Posterior vena cava (tissue), 2 donors: Measurements from ENCODE around the gene CGB3. TPM values are rescaled to one million over a fixed set of nuclear protein-coding genes. Genes with fewer than 3 reads are reported as not detected.
A peak's percentile ranks its signal among the peaks of the same experiment; 100 is the strongest.
"Not testable (repeated sequence)": the region's sequence is repeated elsewhere in the genome, so short reads cannot be mapped to it uniquely, and the experiment has no call there.

Experiments
- DNase-seq: peaks from one replicate; pipeline ENCODE4 v3.0.0-alpha.2; 2020; ENCODE audit warnings: low spot score
- intact Hi-C, 2 donors: fragments of 100-400 bp; cut with DNase I; formaldehyde crosslinking; loops; one replicate each; pipeline versions ENCODE4 v1.14.1 to v1.14.2; 2022 to 2023
- long read RNA-seq, 2 donors: library from polyadenylated mRNA; unstranded; transcript quantifications; one replicate each; pipeline ENCODE4 v2.0.0, GENCODE V29; 2020 to 2021
- total RNA-seq, 2 donors: library from RNA; stranded (reverse); fragmentation: NEBNext Ultra II Directional; extraction: Animal tissue kit (Norgen Biotek cat#: 25700); gene quantifications; one replicate each; pipeline ENCODE4 v1.2.1, GENCODE V29; 2021
- donor health status: DM: yes; HTN: yes; CAD: no.
- donor health status: DM: yes; HTN: yes; CAD: no.

The CGB3 gene
- total RNA-seq = not detected
- long read RNA-seq, donor 1 = 0 reads
- long read RNA-seq, donor 2 = 0 reads

DNA sequence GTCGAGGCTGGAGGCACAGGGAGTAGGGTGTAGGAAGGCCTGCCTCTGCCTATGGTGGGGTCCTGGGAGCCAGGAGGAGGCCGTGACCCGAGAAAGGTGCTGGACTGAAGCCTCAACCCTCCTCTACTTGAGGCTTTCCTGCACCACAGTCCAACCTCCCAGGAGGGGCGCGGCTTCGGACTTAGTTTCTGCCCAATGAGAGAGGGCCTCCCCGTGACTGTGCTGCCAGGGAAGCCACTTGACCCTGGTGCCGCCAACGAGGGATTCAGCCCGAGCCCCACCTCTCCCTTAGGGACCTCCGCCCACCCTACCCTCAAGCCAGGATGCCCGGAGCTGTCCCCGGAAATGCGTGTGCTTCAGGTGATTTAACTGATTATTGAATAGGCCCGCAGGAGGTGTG lies at the start of gene CGB3:
CGB3 (minus strand) TSS at position 101 of the 400 bp plus-strand sequence. CDS start 362 bp downstream, outside the sequence.
- intact Hi-C loops, DNase-seq: not testable (repeated sequence)

DNA sequence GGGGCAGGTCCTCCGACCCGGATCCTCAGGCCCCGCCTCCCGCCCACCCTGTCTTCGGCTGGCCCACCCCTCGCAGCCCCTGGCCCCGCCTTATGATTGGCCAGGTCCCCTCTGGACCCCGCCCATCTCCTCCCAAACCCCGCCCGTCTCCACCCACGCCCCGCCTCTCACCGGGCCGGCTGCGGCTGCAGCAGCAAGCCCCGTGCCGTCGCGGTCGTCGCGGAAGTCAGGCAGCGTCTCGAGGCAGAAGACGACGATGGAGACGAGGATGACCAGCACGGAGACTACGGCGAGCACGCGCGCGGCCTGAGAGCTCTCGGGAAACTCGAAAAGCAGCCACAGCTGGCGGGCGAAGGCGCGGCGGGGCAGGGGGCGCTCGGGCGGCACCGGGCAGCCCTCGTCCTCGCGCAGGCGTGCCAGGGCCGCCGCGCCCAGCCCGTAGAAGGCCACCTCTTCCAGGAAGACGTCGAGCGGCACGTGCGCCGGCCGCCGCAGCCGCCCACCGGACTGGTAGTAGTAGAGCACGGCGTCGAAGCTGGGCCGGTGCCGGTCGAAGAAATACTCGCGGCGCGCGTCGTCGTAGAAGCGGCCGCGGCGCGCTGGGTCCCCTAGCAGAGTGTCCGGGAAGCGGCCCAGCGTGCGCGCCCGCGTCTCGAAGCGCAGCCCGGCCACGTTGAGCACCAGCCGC lies 47.9 kb upstream of the CGB3 start:
- intact Hi-C loops = no loop called here
- no peak for DNase-seq

DNA sequence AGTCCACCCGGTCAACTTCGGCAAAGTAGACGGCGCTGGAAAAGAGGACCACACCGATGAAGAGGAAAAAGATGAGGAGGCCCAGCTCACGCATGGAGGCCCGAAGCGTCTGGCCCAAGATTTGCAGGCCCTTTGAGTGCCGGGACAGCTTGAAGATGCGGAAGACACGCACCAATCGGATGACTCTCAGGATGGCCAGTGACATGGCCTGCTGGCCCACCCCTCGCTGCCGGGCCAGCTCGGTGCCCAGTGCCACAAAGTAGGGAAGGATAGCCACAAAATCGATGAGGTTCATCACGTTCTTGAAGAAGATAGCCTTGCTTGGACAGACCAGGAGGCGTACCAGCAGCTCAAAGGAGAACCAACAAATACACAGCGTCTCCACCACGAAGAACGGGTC lies 46.3 kb upstream of the CGB3 start:
- no peak for DNase-seq
- intact Hi-C loops = no loop called here

DNA sequence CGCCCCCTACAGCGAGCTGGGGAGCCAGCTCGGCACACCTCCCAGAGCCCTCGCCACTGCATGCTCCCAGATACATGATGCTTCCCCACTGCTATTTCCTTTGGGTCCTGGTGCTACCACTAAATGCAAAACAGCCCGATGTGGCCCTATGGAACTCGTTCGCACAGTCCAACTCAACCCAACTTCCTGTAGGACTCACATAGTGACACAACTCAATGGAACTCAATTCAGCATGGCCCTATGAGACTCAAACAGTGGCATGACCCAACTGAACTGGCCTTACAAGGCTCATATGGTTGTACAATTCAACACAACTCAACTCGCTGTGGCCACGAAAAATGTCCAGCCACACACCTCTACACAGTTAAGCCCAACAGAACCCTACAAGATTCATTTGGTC lies 44.9 kb upstream of the CGB3 start:
- intact Hi-C loops = no loop called here

DNA sequence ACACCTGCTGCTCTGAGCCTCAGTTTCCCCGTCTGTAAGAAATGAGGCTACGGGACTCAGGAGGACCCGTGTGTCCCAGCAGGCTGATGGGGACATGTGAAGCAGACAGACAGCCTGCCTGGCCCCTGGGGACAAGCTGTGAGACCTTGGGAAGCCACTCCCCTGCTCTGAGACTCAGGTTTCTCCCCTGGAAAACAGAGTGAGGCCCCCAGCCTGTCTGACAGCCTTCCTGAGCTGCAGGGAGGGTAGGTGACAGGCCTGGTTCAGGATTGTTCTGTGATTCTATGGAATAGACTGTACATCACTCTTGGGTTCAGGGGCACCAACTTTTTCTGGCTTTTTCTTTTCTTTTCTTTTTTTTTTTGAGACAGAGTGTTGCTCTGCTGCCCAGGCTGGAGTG lies 43.4 kb upstream of the CGB3 start:
- DNase-seq = no peak
- intact Hi-C loops = no loop called here

More for the DNA sequence above, 44.9 kb upstream of the CGB3 start:
- DNase-seq = no peak

DNA sequence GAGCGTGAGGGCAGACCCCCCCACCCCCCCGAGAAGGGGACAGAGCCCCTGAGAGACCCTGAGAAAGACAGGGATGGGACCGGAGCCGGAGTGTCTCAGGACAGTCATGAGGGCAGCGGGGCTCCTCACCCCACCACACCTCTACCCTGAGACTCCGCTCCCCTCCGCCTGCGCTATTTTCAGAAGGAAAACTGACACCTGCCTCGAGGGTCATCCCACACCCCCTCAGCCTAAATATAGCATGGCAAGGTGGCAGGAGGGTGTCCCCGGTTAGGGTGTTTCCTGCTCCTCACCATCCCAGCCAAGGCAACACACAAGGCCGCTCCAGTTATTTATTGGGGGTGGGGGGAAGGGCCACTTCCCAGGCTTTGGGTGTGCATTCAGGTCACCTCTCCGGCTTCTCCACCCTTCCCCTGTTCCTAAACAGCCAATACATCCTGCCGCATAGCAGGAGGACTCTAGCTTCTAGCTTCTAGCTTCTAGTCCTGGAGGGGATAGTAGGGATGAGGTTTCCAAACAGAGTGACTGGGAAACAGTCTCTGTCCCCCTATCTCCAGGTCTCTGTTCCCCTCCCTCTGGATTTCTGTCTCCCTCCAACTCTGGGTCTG lies 41.9 kb upstream of the CGB3 start:
- intact Hi-C loops = no loop called here
- no peak for DNase-seq

DNA sequence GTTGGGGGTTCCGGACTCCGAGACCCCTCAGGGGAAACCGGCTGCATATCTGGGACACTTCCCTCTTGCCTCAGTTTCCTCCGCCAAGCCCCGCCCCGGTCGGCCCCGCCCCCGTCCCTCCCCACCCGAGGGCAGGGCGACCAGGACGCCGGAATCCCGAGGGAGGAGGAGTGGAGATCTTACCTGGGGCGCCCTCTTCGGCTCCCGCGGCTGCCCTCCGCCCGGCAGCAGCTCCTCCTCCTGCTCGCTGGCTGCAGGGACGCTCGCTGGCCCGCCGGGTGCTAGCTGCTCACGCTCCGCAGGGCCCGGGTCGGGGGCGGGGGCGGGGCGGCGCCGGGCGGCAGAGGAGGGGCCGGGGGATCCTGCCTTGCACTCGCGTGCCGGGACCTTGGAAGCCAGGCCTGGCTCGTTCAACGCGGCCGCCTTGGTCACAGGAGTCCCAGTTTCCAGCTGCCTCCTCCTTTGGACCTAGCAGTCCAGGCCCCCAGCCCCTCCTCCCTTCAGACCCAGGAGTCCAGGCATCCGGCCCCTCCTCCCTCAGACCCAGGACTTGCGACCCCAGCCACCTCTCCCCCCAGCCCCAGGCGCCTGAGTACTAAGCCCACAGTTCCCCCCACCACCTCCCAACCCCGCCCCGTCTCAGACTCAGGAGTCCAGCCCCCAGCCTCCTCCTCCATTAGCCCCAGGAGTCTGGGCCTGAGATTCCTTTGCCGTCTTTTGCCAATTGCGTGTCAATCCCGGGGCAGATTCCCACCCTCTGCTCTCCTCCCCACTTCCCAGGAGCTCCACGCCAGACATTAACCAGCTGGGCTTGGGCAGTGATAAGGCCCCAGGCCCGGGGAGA lies 40.9 kb upstream of the CGB3 start, which contains the start of gene NTF4:
NTF4 (minus strand) TSS at position 51 of the 844 bp plus-strand sequence. CDS start 2,821 bp downstream, outside the sequence.
- intact Hi-C loops = no loop called here
- DNase-seq = no peak

DNA sequence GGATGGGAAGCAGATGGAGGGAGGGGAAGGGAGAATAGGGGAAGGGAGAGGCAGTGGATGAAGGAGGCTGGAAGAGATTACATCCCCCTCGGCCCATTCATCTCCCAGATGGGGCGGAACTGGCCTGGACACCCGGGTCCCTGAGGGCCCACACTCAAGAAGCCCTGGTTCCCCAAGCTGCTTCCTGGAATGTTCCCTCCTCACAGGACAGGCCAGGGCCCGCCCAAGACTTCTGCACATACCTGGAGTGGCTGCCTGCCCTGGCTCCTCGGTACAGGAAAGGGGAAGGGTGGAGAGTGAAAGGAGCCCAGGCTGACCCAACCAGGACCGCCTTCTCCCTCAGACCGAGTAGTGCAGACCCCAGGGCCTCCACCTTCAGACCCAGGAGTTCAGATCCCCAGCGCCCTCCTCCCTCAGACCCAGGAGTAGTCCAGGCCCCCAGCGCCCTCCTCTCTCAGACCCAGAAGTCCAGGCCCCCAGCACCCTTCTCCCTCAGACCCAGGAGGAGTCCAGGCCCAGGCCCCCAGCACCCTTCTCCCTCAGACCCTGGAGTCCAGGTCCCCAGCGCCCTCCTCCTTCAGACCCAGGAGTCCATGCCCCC lies 40.0 kb upstream of the CGB3 start:
- intact Hi-C loops = no loop called here
- DNase-seq = no peak

DNA sequence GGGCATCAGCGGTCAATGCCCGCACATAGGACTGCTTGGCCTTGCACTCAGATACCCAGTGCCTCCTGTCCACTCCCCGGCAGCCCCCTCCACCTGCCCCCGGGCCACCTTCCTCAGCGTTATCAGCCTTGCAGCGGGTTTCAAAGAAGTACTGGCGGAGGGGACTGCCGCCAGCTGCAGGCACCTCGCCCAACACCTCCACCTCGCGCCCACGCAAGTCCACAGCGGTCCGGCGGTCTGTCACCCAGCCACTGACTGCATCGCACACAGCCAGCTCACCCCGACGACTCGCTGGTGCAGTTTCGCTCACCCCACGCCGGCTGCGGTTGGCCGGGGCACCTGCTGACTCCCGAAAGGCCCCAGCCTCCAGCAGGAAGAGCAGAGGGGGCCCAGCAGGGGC lies 37.3 kb upstream of the CGB3 start:
- no peak for DNase-seq
- intact Hi-C loops = no loop called here

DNA sequence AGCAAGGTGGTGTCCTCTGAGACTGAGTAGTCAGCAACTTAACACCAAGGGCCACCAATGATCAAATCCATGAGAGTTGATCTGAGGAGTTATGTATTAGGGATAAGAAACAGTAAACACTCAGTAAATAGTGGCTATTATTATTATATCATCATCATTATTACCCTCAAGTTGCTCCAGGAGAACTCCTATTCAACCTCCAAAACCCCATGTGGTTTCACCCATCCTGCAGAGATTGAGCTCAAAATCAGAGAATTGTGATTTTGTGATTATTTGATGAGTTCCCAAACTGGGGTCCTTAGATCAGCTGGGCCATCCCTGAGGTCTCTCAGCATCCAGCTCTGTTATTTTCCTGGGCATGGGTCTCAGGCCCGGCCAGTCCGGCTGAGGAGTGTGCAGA lies 36.9 kb upstream of the CGB3 start:
- intact Hi-C loops = no loop called here
- DNase-seq = no peak

DNA sequence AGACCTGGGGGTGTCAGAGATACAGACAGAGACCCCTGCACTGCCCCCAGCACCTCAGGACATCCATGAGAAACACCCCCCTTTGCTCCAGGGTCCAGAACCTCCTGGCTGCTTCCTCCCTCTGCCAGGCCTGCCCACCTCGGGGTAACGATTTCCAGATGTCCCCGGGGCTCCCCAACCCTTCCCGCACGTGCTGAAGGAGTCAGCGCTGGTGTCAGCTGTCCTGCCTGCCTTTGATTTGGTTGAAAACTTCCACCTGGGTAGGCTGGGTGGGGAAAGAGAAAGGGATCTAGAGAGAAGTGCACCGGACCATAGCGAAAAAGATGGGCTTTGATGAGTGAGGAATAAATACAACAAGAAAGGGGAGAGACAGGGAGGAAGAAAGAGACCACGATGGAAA lies 34.9 kb upstream of the CGB3 start:
- DNase-seq = no peak
- intact Hi-C loops = no loop called here

DNA sequence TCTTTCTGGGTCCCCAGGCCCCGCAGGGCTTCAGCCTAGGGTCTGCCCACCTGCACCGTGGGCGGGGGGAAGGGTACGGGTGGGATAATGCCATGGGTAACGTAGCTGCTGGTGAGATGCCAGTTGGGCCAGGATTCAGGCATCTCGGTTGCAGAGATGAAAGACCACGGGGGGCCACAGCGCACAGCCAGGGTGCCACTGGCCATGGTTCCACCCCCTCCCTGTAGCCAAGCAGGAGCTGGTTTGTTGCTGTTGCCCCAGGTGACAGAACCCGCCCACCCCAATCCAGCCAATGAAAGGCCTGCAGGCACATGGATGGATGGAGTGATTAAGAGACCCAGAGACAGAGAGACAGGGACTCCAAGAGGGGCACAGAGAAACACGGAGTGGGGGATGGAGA lies 34.4 kb upstream of the CGB3 start:
- no peak for DNase-seq
- intact Hi-C loops = no loop called here

DNA sequence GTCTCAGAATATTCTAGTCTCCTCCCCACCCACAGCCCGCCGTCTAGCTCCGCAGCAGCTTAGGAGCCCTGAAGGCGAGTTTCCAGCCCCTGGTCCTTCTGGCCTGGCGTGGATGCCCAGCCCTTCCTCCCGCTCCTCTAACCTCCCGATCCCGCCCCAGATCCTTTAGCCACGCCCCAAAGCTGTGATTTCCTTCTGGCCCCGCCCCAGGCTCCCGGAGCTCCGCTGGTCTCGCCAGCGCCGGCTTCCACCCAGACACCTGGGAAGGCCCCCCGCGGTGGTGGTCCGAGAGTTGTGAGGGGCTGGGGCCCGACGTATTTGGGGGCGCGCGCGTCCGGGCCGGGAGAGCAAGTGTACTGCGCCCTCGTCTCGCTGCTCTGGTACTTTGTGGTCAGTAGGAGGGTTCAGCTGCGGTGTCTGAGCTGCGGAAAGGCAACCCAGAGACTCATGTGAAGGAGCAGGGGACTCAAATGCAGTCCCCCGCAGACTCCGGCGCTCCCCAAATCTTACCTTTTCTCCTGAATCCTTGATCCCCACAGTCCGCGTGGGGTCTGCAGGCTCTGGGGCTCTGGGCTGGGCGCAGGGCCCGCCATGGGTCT lies 33.6 kb upstream of the CGB3 start, which contains the start of gene CGB7:
CGB7 (minus strand) TSS at position 114 of the 599 bp plus-strand sequence. CDS start 2,374 bp downstream, outside the sequence.
- DNase-seq = peak; percentile 87

DNA sequence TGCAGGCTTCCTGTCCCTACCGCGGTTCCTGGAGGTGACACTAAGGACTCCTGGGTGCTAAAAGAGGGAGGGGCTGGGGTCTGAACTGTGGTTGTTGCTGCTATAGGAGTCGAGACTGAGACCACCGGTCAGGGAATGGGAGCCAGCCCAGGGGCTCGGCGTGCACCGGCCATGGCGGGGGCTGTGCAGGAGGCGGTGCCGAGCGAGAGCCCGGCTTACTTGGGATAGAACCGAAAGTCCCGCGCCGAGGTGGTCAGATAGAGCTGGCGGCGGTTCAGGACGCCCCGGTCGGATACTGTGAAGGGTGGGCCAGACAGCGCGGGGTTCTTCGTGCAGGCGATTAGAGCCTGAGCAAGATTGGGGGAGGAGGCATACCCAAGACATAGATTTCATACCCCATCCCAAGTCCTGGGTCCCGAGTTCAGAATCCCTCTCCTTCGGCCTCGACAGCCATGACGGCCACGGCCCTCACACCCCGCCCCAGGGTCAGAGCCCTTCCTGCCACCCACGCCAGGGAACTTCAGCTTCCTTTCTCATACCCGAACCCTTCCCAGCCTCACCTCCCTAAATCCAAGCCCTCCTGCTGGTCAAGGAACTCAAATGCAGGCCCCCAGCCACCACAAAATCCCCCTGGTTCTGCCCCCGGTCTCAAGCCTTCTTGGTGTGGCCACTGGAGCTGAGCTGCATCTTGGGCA lies 32.9 kb upstream of the CGB3 start:
- intact Hi-C loops, DNase-seq: not testable (repeated sequence)

More for the DNA sequence above, 33.6 kb upstream of the CGB3 start, which contains the start of gene CGB7:
- intact Hi-C loops = no loop called here

DNA sequence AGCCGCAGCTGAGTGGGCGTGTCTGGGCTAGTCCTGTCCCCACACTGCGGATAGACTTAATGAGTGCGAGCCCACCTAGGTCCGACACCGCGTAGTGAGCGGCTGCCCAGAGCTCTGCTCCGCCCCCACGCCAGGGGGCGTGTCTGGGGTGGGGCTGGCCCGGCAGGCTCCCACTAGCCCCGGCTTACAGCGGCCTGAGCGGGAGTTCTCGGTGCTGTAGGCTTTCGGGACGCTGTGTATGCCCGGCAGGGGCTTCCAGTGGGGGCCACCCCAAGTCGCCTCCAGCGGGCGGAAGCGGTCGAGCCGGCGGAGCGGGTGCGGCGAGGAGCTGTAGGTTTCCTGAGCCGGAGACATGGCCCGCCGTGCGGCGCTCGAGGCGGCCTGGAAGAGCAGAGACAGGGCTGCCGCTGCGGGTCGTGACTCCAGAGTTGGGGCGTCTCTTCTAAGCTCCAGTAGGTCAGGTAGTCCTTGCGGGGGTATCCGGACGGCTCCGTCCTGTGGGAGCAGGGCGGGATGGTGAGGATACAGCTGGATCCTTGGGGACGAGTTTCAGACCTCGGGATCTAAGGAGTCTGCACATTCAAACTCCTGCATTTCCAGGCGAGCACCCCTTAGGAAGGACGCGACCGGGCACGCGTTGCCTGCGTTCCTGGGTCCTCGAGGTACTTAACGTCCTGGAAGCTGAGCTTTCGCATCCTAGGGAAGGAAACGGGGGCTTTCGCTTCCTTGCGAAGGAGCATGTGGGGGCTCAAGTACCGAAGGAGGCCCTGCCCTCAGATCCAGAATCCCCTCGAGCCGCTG lies 32.2 kb upstream of the CGB3 start:
- no peak for DNase-seq
- intact Hi-C loops = no loop called here

DNA sequence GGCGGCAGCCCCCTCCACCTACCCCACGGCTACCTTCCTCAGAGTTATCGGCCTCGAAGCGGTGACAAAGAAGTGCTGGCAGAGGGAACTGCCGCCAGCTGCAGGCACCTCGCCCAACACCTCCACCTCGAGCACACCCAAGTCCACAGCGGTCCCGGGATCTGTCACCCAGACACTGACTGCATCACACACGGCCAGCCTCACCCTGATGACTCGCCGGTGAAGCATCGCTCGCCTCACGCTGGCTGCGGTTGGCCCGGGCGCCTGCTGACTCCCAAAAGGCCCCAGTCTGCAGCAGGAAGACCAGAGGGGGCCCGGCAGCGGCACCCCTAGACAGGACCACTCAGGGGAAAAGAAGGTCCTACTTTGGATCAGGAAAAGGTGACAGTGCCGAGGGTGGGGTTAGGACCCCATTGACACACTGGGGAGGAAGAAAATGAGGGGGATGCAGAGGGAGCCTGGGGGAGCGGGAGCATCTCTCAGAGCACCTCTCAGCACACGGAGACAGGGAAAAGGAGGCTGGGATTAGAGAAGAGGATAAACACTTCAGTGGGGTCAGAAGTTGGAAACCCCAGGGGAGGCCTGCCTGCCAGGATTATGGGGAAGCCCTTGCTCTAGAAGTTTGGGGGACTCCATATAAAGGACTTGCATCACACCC lies 26.4 kb upstream of the CGB3 start:
- intact Hi-C loops, DNase-seq: not testable (repeated sequence)

DNA sequence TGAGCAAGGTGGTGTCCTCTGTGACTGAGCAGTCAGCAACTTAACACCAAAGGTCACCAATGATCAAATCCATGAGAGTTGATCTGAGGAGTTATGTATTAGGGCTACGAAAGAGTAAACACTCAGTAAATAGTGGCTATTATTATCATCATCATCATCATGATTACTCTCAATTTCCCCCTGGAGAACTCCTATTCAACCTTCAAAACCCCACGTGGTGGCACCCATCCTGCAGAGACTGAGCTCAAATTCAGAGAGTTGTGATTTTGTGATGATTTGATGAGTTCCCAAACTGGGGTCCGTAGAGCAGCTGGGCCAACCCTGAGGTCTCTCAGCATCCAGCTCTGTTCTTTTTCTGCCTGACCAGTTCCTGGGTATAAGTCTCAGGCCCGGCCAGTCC lies 25.7 kb upstream of the CGB3 start:
- DNase-seq, intact Hi-C loops: not testable (repeated sequence)
